ENCODE results near the gene ZBTB7B. TPM values are rescaled to one million over a fixed set of nuclear protein-coding genes. Genes with fewer than 3 reads are reported as not detected.
A peak's percentile ranks its signal among the peaks of the same experiment; 100 is the strongest.

ZBTB7B gene
- total and polyA plus RNA-seq, 9 of the 15 experiments (the other 6 are each of a cell fraction or from before 2014, with no cell fraction given), result 0.04 to 46.5 (median 15.2) TPM

GRCh38 chr1:155050560-155051341 lies 48.1 kb downstream of the ZBTB7B start, which contains the start of gene ADAM15 (continued):
- TF ChIP-seq, protein P1, sequence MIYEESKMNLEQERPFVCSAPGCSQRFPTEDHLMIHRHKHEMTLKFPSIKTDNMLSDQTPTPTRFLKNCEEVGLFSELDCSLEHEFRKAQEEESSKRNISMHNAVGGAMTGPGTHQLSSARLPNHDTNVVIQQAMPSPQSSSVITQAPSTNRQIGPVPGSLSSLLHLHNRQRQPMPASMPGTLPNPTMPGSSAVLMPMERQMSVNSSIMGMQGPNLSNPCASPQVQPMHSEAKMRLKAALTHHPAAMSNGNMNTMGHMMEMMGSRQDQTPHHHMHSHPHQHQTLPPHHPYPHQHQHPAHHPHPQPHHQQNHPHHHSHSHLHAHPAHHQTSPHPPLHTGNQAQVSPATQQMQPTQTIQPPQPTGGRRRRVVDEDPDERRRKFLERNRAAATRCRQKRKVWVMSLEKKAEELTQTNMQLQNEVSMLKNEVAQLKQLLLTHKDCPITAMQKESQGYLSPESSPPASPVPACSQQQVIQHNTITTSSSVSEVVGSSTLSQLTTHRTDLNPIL (CRISPR knock-in tag; IDR thresholded peaks at IDR 0.05), result no peak
- no peak for TF ChIP-seq RFX1 (IDR thresholded peaks at IDR 0.05)
- no peak for TF ChIP-seq NUFIP1 (IDR thresholded peaks at IDR 0.05; ENCODE audit: partially characterized antibody)
- peak; percentile 94 for TF ChIP-seq MGA (IDR thresholded peaks at IDR 0.05)
- peak; percentile 92; the same call in 1 of the 2 replicates for TF ChIP-seq E2F3 (CRISPR knock-in tag; IDR thresholded peaks at IDR 0.05)
- TF ChIP-seq CBFA2T2 (conservative IDR thresholded peaks at IDR 0.05), result no peak
- TF ChIP-seq, protein P2, sequence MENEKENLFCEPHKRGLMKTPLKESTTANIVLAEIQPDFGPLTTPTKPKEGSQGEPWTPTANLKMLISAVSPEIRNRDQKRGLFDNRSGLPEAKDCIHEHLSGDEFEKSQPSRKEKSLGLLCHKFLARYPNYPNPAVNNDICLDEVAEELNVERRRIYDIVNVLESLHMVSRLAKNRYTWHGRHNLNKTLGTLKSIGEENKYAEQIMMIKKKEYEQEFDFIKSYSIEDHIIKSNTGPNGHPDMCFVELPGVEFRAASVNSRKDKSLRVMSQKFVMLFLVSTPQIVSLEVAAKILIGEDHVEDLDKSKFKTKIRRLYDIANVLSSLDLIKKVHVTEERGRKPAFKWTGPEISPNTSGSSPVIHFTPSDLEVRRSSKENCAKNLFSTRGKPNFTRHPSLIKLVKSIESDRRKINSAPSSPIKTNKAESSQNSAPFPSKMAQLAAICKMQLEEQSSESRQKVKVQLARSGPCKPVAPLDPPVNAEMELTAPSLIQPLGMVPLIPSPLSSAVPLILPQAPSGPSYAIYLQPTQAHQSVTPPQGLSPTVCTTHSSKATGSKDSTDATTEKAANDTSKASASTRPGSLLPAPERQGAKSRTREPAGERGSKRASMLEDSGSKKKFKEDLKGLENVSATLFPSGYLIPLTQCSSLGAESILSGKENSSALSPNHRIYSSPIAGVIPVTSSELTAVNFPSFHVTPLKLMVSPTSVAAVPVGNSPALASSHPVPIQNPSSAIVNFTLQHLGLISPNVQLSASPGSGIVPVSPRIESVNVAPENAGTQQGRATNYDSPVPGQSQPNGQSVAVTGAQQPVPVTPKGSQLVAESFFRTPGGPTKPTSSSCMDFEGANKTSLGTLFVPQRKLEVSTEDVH (IDR thresholded peaks at IDR 0.05; ENCODE audit: low read depth, partially characterized antibody), result peak; percentile 92
- TF ChIP-seq ZNF639 (CRISPR knock-in tag; conservative IDR thresholded peaks at IDR 0.05 in 1 of 2, IDR thresholded peaks at IDR 0.05 in 1 of 2), result peak in 1 of 2 experiments; percentile 70; a peak in 2 of 4 replicates

All from K562 (cell line).